Stimulated activated CD4-positive, alpha-beta T cell treated with anti-CD3 and anti-CD28 coated beads, Interleukin-4, amount 100 ng/mL, for 1 hour (primary cell): ENCODE data around the gene CX3CL1.
"Not testable (repeated sequence)": the region's sequence is repeated elsewhere in the genome, so short reads cannot be mapped to it uniquely, and the experiment has no call there.

Source experiments
- DNase-seq: peaks from one replicate; pipeline ENCODE4 v3.0.0-alpha.2; 2020

Gene CX3CL1

DNA sequence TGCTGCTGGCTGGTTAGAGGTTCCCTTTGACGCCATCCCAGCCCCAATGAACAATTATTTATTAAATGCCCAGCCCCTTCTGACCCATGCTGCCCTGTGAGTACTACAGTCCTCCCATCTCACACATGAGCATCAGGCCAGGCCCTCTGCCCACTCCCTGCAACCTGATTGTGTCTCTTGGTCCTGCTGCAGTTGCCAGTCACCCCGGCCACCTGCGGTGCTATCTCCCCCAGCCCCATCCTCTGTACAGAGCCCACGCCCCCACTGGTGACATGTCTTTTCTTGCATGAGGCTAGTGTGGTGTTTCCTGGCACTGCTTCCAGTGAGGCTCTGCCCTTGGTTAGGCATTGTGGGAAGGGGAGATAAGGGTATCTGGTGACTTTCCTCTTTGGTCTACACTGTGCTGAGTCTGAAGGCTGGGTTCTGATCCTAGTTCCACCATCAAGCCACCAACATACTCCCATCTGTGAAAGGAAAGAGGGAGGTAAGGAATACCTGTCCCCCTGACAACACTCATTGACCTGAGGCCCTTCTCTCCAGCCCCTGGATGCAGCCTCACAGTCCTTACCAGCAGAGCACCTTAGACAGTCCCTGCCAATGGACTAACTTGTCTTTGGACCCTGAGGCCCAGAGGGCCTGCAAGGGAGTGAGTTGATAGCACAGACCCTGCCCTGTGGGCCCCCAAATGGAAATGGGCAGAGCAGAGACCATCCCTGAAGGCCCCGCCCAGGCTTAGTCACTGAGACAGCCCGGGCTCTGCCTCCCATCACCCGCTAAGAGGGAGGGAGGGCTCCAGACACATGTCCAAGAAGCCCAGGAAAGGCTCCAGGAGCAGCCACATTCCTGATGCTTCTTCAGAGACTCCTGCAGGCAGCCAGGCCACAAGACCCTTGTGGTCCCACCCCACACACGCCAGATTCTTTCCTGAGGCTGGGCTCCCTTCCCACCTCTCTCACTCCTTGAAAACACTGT, 11.3 kb downstream of the CX3CL1 start:
- no peak for DNase-seq

DNA sequence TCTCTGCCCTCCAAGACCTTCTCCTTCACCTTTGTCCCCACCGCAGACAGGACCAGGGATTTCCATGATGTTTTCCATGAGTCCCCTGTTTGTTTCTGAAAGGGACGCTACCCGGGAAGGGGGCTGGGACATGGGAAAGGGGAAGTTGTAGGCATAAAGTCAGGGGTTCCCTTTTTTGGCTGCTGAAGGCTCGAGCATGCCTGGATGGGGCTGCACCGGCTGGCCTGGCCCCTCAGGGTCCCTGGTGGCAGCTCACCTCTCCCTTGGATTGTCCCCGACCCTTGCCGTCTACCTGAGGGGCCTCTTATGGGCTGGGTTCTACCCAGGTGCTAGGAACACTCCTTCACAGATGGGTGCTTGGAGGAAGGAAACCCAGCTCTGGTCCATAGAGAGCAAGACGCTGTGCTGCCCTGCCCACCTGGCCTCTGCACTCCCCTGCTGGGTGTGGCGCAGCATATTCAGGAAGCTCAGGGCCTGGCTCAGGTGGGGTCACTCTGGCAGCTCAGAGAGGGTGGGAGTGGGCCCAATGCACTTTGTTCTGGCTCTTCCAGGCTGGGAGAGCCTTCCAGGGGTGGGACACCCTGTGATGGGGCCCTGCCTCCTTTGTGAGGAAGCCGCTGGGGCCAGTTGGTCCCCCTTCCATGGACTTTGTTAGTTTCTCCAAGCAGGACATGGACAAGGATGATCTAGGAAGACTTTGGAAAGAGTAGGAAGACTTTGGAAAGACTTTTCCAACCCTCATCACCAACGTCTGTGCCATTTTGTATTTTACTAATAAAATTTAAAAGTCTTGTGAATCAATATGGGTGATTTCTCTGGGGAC, 12.2 kb downstream of the CX3CL1 start:
- DNase-seq: no peak

DNA sequence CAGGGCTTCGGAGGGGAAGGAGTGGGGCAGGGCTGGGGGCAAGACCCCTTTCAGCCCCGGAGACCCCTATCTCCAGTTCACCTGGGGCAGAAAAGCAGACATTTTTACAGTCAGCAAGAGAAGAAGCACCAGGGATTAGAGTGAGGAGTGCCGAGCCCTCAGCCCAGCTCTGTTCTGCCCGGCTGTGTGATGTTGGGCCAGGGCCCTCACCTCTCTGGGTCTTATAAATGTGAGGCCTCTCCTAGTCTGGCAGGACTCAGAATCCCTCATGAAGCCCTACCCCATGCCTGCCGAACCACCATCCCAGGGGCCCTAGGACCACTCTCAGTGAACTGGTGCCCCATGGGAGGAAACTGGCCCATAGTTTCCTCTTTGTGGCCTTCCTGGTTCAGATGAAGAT, 12.8 kb downstream of the CX3CL1 start:
- no peak for DNase-seq

DNA sequence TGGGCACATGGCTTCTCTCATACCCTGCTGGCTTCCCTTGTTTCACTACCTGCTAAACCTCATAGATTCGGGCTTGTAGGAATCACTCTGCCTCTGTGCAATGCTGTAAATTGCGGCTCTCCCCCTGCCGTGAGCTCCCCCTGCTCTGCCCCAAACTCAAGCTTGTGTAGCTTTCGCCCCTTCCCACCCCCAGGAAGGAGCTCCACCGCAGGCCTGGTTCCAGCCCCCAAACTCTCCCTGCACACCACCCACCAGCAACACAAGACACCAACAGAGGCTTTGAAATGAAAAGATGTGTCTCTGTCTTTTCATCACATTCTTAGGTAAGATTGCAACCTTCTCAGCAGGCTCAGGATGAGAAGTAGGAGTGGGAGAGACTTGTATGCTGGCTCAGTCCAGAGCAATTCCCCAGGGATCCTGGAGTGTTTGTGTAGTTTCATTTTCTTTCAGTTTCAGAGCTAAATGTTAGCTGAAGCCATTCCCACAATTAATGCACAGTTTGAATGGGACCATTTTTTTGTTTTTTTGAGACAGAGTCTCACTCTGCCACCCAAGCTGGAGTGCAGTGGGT, 14.2 kb downstream of the CX3CL1 start:
- no peak for DNase-seq

DNA sequence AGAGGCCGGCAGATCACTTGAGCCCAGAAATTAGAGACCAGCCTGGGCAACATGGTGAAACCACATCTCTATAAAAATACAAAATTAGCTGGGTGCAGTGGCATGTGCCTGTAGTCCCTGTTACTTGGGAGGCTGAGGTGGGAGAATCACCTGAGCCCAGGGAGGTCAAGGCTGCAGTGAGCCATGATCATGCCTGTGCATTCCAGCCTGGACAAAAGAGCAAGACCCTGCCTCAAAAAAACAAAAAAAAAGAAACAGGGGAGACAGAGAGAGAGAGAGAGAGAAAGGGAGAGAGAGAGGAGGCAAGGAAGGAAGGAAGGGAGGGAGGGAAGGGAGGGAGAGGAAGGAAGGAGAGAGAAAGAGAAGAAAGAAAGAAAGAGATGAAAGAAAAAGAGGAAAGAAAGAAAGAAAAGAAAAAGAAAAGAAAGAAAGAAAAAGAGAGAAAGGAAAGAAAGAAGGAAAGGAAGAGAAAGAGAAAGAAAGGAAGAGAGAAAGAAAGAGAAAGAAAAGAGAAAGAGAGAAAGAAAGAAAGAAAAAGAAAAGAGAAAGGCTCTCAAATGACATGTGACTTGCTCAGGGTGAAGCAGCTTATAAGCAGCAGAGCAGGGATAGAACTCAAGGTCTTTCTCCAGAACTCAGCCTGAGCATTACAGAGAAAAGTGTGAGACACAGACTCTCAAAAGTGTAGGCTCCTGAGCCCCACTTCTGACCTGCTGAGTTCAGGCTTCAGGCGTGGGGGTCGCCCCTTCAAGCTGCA, 15.5 kb downstream of the CX3CL1 start:
- DNase-seq: no peak

DNA sequence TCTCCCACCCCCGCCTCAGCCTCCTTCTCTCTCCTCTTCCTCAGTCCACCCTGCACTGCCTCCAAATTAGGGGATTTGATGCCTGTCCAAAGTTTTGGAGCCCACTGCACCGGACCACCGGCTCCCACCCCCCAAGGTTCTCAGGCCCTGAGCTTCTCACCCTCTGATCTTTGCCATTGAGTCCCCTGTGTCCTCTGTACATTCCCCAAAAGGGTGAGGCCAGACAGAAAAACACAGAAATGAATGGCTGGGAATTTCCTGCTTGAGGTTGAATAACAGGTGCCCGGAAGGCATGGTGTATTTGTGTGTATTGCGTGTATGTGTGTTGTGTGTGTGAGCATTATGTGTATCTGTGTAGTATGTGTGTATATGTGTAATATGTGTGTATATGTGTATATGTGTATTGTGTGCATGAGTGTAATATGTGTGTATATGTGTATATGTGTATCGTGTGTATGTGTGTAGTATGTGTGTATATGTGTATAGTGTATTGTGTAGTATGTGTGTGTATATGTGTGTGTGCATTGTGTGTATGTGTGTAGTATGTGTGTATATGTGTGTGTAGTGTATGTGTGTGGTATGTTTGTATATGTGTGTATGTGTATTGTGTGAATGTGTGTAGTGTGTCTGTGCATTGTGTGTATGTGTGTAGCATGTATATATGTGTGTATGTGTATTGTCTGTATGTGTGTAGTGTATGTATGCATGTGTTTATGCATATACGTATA, 16.2 kb downstream of the CX3CL1 start:
- no peak for DNase-seq

DNA sequence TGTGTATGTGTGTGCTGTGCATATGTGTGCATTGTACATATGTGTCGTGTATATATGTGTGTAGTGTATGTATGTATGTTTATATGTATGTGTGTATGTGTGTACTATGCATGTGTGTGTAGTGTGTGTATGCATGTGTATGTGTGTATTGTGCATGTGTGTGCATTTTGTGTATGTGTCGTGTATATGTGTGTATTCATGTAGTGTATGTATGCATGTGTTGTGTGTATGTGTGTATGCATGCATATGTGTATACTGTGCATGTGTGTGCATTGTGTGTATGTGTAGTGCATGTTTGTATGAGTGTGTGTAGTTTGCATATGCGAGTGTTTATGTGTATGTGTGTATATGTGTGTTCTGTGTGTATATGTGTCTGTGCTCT, 16.8 kb downstream of the CX3CL1 start:
- DNase-seq: no peak

DNA sequence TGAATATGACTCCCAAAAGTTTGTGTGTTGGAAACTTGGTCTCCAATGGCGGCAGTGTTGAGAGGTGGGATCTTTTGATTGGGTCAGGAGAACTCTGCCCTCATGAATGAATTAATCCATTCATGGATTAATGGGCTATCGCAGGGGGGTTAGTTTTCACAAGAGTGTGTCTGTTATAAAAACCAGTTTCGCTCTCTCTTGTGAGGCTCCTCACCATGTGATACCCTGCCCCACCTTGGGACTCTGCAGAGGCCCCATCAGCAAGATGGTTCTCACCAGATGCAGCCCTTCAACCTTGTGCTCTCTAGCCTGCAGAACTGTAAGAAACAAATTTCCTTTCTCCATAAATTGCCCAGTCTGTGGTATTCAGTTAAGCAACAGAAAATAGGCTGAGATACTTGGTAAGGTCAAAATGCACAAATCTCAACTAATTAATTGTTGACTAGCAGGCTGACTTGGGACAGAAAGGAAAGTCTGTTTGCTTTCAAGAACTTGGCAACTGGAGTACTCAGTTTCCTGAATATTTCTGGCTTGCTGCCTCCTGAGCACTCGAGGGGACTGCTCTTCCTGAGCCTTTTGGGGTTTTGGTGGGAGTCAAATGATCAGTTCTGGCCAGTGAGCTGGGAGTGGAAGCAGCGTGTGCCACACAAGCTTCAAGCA, 18.5 kb downstream of the CX3CL1 start:
- no peak for DNase-seq

DNA sequence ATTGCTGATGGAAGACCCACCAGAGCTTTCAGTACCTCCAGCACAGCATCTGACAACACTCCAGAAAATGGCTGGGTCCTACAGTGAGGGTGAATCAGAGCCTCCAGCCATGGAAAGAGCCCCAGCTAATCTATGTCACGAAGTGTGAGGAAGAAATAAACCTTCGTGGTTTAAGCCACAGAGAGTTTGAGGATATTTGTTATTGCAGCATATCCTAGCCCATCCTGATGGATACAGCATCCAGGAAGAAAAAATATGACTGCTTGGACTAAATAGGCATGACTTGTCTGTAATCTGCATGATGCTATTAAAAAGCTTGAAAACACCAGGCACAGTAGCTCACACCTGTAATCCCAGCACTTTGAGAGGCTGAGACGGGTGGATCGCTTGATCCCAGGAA, 19.0 kb downstream of the CX3CL1 start:
- DNase-seq: no peak

DNA sequence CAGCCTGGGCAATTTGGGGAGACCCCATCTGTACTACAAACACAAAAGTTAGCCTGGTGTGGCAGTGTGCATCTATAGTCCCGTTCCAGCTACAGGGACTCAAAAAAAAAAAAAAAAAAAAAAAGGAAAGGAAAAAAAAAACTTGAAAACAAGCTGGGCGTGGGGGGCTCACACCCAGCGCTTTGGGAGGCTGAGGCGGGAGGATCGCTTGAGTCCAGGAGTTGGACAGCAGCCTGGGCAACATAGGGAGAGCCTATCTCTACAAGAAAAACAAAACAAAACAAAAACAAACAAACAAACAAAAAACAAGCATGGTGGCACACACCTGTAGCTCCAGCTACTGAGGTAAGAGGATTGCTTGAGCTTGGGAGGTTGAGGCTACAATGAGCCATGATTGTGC, 19.4 kb downstream of the CX3CL1 start:
- no peak for DNase-seq

DNA sequence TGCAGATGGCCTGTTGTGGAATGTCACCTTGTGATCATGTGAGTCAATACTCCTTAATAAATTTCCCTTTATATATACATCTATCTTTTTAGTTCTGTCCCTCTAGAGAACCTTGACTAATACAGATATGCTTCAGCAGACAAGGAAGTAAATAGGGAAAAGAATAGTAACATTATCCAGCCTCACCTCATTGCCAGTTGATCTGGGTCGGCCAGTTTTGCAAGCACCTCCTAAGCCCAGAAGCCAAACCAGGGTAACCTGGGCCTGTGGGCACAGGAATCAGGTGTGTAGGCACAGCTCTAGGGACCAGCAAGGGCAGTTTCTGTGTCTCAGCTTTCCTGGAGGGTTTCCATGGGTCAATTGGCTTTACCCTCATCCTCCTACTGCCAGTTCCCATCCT, 20.4 kb downstream of the CX3CL1 start:
- DNase-seq: no peak

DNA sequence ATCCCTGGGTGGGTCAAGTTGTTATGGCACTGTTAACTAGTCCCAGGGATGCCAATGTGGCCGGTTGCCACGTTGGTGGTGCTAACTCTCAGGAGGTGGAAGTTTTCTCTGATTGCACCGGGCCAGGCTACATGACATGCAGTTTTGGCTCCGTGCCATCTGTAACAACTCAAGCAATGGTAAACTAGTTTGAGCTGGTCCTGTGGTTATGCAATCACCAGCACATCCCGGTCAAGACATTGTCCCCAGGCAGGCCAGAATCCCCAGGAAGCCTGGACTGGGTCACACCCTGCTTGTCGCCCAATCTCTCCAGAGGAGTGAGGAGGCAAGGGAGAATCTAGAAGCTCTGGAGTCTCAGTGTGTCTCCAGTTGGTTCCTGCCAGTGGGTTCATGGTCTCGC, 22.2 kb downstream of the CX3CL1 start:
- DNase-seq: no peak

DNA sequence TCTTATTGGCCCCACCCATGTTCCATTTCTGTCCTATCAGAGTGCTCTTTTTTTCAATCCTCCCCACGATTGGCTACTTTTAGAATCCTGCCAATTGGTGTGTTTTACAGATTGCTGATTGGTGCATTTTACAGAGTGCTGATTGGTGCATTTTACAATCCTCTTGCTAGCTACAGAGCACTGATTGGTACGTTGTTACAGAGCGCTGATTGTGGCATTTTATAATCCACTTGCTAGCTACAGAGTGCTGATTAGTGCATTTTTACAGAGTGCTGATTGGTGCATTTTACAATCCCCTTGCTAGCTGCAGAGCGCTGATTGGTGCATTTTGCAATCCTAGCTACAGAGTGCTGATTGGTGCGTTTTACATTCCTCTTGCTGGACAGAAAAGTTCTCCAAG, 22.7 kb downstream of the CX3CL1 start:
- DNase-seq: no peak

DNA sequence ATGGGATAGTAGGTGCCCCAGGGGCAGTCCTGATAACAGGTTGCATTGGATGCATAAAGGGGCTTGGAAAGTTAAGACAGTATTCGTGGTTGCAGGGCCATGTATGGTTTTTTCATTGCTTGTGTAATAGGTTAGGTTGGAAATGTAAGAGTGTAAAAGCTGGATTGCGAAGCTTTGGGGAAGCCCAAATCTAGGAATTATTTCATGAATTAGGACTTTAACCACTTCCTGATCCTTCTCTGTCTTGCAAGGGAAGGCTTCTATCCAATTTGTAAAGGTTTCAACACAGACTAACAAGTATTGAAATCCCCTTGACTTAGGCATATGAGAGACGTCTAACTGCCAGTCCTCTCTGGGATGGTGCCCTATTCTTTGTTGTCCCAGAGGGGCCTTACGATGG, 24.5 kb downstream of the CX3CL1 start:
- no peak for DNase-seq

DNA sequence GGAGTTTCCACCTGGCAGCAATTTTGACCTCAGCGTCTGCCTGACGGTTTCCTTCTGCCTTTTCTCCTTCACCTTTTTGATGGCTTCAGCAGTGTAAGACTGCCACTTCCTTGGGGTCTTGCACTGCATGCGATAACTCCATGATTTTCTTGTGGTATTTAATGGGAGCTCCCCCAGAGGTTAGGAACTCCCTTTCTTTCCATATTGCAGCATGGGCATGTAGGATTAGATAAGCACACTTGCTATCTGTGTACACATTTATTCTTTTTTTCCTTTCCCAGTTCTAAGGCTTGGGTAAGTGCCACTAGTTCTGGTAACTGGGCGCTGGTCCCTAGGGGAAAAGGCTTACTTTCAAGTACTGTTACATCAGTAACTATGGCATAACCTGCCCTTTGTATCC, 25.2 kb downstream of the CX3CL1 start:
- not testable (repeated sequence) for DNase-seq

DNA sequence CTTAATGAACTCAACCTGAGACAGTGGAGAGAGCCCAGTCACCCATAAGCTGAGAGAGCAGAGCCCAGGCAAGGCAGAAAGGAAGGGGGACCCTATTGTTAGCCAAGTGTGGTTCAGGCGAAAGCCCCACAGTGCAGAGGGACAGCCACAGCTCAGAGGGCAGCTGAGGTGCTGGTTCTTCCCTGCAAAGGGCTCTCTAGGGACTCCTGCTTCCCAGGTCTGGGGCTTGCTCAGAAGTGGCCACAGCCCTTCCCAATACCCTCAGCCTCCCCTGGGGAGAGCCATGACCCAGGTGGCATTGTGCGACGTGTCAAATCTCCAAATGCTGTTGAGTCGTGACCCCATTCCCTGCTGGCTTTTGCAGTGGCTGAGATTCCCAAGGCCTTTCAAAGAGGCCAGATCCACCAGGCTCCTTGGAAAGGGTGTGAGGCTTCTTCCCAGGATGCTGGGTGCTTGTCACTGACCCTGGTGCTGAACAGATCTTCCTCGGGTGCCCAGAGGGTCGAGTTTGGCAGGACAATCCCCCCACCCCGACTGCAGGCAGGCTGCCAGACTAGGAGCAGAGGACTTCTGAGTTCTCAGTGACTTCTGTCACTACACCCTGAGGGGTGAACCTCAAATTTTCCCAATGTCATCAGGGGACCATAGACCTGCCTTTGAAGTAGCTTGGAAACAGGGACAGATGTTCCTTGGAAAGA, 29.8 kb downstream of the CX3CL1 start:
- no peak for DNase-seq

DNA sequence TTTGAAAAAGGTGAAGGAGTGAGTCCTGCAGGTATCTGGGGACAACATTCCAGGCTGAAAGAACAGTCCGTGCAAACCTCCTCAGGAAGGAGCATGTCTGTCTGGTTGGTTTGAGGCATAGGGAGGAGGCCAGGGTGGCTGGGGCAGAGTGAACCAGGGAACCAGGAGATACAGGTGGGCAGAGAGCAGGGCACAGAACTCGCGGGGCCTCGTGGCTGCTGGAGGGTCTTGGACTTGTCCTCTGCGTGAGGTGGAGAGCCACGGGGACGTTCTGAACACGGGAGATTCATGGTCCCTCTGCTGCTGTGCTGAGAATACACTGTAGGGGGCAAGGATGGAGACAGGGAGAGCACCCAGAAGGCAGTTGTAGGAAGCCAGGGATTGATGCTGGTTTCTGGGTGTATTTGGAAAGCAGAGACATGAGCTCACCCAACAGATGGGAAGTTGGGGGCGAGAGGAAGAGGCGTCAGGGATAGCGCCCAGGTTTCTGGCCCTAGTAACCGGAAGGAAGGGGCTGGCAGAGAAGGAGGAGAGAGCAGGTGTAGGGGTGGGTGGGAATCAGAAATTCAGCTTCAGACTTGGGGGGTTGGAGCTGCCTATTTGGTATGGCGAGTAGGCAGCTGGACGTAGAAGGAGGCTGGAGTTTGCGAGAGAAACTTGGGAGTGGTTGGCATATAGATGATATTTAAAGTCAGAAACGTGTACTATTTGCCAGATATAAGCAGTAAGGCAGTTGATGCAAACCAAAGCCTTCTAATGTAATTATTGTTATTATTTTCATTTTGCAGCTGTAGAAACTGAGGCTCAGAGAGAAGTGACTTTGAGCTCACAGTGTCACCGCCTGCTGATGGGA, 31.9 kb downstream of the CX3CL1 start, which contains the start of gene CCL17:
Gene CCL17, plus strand, starts transcription at position 803 of the 853 bp plus-strand sequence. CDS start 9,166 bp downstream, outside the sequence.
- DNase-seq: no peak

DNA sequence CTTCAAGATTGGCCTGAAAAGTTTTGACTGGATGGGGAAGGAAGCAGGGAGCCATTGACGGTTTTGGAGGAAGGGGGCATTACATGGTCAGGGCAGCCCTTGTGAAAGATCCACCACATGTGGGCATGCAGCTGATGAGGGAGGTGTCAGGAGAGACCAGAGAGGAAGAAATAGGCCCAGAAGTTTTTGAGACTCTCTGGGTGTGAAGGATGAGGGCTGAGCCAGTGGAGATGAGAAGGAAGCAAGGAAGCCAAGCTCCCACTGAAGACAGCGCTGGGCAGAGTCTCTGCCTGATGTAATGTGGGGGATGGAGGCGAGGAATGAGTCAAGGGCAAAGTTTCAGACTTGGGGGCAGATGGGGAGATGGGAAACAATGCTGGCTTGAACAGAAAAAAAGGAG, 32.8 kb downstream of the CX3CL1 start:
- DNase-seq: no peak

DNA sequence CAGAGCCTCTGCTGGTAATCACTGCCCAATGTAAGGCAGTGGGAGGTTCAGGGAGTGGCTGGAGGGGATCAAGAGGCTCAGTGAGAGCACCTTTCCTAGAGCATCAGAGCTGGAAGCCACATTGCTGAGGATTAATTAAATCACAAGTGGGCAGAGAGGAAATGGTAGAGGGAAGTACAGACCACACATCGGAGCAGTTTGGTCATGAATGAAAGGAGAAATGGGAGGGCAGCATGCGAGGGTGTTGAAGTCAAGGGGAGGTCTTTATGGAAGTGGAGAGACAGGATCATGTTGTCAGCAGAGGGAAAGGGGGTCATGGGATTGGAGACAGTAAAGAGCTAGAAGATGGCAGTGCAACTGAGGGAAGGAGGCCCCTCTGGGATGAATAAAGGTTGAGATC, 34.6 kb downstream of the CX3CL1 start:
- DNase-seq: no peak
